GM20431 (cell line): ENCODE data around the gene CYP2U1.
"Not testable (repeated sequence)": the region's sequence is repeated elsewhere in the genome, so short reads cannot be mapped to it uniquely, and the experiment has no call there.

Experiments
- in situ Hi-C: fragments of 300-500 bp; cut with MseI, MboI; formaldehyde crosslinking; loops from one replicate; pipeline ENCODE4 v1.15.0; 2020; ENCODE audit warnings: low sequenced_read_pairs; ENCODE audit not compliant: unreplicated experiment

Gene CYP2U1

DNA sequence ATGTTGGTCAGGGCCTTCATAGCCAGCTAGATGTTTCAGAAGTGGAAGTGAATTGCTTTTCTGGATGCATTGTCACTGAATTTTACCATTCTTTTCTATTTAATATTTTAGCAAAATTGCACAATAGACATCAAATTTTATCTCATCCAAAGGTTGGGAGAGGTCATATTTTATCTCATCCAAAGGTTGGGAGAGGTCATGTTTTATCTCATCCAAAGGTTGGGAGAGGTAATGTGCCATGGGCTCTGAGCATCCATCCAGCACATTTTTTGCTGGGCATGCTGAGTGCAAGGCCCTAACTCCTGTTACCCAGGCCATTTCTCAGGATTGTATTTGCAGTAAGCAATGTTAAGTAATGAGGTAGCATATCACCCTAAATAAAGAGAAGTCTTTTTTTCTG lies 14.7 kb upstream of the CYP2U1 start:
- in situ Hi-C loops = loop anchor here (10.0 kb wide), 1 partner anchor 162 kb away; no protein-coding TSS in a partner anchor

DNA sequence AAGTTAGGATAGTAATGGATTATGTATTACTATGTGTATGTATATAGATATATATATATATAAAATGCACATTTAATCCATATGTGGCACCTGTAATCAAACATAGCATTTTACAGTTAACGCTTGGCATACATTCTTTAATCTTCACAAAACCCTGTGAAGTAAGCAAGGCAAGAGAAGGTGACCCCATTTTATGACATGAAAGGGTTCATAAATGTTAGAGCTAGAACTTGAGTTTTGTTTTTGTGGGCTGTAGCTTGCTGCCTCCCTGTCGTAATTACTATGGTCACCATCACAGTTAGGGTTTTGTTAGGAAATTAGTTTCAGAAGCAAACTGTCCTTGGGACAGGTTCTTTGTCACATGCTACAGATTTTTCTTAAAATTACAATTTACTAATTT lies 13.8 kb upstream of the CYP2U1 start:
- in situ Hi-C loops = loop anchor here (10.0 kb wide), 1 partner anchor 163 kb away; no protein-coding TSS in a partner anchor

DNA sequence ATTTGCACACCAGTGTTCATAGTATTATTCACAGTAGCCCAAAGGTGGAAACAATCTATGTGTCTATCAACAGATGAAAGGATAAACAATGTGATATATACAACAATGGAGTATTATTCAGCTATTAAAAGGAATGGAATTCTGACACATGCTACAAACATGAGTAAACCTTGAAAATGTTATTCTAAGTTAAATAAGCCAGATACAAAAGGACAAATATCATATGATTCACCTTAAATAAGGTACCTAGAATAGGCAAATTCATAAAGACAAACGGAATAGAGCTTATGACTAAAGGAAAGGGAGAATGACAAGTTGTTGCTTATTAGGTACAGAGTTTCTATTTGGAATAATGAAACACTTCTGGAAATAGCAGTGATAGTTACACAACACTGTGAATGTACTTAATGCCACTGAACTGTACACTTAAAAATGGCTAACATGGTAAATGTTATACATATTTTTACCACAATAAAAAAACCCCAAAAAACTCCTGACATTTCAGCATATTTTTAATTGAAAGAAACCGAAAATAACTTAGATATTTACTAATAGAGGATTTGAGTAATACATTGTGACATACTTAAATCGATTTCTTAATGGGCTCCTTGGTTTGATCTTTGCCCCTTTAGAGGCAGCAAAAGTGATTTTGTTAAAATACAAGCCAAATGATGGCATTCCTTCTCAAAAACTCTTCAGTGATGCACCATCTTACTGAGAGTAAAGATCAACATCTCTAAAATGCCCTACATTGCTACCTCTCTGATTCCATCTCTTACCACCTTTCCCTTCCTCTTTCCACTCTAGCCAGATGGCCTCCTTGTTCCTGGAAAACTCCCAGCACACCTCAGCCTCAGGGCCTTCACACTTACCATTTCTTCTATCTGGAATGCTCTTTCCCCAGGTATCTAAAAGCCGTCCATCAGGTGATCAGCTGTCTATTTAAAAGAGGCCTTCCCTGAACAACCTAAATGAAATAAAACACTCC lies 8.6 kb upstream of the CYP2U1 start:
- in situ Hi-C loops = no loop called here

DNA sequence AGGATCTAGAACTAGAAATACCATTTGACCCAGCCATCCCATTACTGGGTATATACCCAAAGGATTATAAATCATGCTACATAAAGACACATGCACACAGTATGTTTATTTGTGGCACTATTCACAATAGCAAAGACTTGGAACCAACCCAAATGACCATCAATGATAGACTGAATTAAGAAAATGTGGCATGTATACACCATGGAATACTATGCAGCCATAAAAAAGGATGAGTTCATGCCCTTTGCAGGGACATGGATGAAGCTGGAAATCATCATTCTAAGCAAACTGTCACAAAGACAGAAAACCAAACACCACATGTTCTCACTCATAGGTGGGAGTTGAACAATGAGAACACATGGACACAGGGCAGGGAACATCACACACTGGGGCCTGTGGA lies 5.6 kb upstream of the CYP2U1 start:
- in situ Hi-C loops = not testable (repeated sequence)

GRCh38 chr4:107926875-107927274 lies 4.5 kb upstream of the CYP2U1 start:
- in situ Hi-C loops = not testable (repeated sequence)

- in situ Hi-C loops = no loop called here
Measured at GRCh38 chr4:107931775-107932321, 499 bp downstream of the CYP2U1 start.

- in situ Hi-C loops = no loop called here
Measured at GRCh38 chr4:107935246-107935645, 3.9 kb downstream of the CYP2U1 start.

DNA sequence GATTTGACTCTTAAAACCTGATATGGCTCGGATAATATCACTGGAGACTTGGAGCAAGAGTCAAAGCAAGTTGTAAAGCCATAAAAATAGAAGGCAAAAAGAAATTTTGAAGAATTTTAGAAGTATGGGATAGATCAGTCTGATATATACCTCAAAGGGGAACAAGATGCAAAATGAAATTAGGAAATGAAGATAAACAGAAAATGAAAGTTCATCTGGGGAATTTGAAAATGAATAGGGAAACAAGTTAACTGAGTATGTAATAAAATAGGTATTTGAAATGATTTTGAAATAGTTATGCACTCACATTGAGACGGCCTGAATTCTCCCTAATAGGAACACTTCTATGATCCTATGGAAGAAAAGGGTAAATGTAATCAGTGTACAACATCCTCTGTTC lies 5.7 kb downstream of the CYP2U1 start:
- in situ Hi-C loops = no loop called here

DNA sequence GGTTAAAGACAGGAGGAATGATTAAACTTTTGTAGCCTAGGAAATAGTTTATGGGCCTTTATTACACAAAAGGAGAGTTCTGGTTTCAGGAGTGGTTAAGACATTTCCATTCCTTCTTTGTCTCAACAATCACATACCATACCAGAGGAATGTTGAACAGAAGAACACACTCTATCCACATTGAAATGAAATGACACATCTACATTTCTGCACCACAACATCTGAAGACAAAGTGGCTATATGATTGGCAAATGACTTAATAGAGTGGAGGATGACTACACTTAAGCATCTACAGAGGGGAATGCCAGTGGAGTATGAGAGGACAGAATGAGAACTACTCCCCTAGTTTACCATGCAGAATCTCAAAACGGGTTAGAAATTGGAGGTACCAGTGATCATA lies 8.0 kb downstream of the CYP2U1 start:
- in situ Hi-C loops = no loop called here

GRCh38 chr4:107945809-107946208 lies 14.5 kb downstream of the CYP2U1 start:
- in situ Hi-C loops = no loop called here

DNA sequence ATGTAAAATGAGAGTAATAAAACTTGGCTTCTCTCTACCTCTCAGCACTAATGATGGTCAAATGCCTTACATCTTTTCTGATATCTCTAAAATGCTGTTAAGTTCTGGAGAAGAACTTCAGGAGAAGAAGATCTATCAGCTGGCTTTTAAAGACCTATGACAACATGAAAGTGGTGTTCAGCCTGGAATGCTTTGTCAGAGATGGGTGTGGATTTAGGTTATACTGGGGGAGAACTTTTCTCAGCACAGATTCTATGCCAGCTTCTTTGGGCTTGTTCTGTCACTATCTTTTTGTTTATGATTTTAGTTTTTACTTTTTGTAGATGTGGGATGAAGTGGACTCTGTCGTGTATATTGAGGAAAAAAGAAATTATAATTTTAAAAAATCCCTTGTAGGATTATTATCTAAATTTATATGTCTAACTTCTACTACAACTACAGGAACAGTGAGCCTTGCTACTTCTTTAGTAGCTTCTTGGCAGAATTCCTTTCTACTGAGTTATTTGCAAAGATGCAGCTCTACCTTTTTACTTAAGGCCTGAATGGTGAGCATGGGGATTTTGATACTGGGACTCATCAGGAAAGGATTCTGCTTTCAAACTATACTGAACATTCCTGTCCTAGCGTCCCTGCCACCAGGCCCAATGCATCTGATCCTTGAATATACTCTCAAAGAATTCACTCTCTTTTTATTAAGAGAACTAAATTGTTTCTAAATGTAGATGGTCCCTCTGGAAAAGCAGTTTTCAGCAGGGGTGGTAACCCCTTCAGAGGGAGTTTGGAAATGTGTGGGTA lies 19.6 kb downstream of the CYP2U1 start:
- in situ Hi-C loops = no loop called here

- in situ Hi-C loops = no loop called here
Measured at GRCh38 chr4:107951551-107951950, 20.2 kb downstream of the CYP2U1 start.

- in situ Hi-C loops = no loop called here
Measured at GRCh38 chr4:107956011-107956410, 24.7 kb downstream of the CYP2U1 start.

GRCh38 chr4:107966903-107967302 lies 35.6 kb downstream of the CYP2U1 start:
- in situ Hi-C loops = no loop called here

DNA sequence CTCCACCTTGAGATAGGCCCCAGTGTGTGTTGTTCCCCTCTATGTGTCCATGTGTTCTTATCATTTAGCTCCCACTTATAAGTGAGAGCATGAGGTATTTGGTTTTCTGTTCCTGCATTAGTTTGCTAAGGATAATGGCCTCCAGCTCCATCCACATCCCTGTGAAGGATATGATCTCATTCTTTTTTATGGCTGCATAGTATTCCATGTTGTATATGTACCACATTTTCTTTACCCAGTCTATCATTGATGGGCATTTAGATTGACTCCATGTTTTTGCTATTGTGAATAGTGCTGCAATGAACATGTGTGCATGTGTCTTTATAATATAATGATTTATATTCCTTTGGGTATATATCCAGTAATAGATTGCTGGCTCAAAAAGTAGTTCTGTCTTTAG lies 36.2 kb downstream of the CYP2U1 start:
- in situ Hi-C loops = not testable (repeated sequence)

DNA sequence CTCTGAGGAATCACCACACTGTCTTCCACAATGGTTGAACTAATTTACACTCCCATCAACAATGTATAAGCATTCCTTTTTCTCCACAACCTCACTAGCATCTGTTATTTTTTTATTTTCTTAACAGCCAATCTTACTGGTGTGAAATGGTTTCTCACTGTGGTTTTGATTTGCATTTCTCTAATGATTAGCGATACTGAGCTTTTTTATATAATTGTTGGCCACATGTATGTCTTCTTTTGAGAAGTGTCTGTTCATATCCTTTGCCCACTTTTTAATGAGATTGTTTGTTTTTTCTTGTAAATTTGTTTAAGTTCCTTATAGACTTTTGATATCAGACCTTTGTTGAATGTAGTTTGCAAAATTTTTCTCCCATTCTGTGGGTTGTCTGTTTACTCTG lies 36.6 kb downstream of the CYP2U1 start:
- in situ Hi-C loops = not testable (repeated sequence)

- in situ Hi-C loops = no loop called here
Measured at GRCh38 chr4:107970063-107970798, 38.9 kb downstream of the CYP2U1 start.

DNA sequence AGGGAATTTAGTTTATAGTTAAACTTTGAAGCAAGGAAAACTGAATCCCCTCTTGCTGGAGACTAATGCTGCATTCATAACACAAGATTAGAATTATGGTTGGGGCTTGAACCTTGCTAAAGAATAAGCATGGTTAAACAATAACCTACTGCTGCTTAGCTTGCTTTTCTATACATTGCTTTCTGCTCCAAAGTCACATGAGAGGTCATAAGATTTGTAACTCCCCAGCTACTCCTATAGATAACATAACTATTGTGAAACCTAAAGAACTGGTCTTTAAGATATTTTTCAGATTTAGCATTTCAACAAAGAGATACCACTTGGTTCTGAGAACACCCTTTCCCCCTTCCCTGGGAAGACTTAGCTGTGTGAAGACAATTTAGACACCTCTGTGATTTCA lies 41.3 kb downstream of the CYP2U1 start:
- in situ Hi-C loops = no loop called here

- in situ Hi-C loops = no loop called here
Measured at GRCh38 chr4:107974523-107974922, 43.2 kb downstream of the CYP2U1 start.

- in situ Hi-C loops = no loop called here
Measured at GRCh38 chr4:107977482-107977881, 46.1 kb downstream of the CYP2U1 start.
